ENCODE results near the gene POLDIP2. TPM values are rescaled to one million over a fixed set of nuclear protein-coding genes. Genes with fewer than 3 reads are reported as not detected.
A peak's percentile ranks its signal among the peaks of the same experiment; 100 is the strongest.

The POLDIP2 gene
- total and polyA plus RNA-seq, 11 donors = 97.8 to 194 (median 163) TPM

GRCh38 chr17:28345419-28346198 is 11.7 kb downstream of the POLDIP2 start:
- intact Hi-C loops (cut with DNase I) = no loop called here

DNA sequence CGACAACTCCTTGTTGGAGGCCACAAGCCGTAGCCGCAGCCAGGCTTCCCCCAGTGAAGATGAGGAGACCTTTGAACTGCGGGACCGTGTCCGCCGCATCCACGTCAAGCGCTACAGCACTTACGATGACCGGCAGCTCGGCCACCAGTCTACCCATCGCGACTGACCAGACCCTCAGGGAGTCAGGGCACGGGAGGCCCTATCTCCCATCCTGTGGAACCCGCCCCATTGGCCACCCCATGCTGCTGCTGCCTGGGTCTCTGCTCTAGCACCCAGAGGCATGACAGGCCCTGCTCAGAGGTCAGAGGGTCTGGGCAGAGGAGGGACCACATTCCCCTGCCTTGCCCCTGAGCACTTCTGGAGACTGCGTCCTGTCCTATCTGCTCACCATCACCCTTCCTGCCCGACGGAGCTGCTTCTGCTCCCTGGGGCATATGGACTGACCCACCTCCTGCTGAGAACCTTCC is 12.9 kb downstream of the POLDIP2 start:
- H3K9me3 ChIP-seq = no peaks in the 10 kb centered on the region
- WGBS, 4 donors = 79 to 90% (median 84%) methylated on average over 12 to 19 of the region's 19 CpGs
- H3K27me3 ChIP-seq = no peaks in the 10 kb centered on the region
- H3K4me1 ChIP-seq = peaks cover 0 to 62% (median 35%) of the 10 kb centered on the region in 12 donors
- H3K4me3 ChIP-seq = no peak overlapping the region
- H3K36me3 ChIP-seq = peaks cover 4 to 100% (median 96%) of the 10 kb centered on the region in 9 donors
- intact Hi-C loops (cut with DNase I) = no loop called here
- ATAC-seq (peak in 1 of 4 donors; percentile 2), DNase-seq (no peak)
- TF ChIP-seq CTCF (IDR thresholded peaks at IDR 0.05) (no peak), POLR2A (IDR thresholded peaks at IDR 0.05) (no peak)
- H3K27ac ChIP-seq = peak overlapping the region in 3 of 12 donors; percentile 4 to 64 (median 29)

More at GRCh38 chr17:28345419-28346198, 11.7 kb downstream of the POLDIP2 start:
- H3K27me3 ChIP-seq = no peaks in the 10 kb centered on the region
- peak in 4 of 5 donors; percentile 45 to 75 (median 67) for DNase-seq
- H3K4me3 ChIP-seq = no peak overlapping the region
- H3K4me1 ChIP-seq = peaks cover 0 to 53% (median 28%) of the 10 kb centered on the region in 12 donors
- H3K9me3 ChIP-seq = no peaks in the 10 kb centered on the region
- peak overlapping the region in 10 of 12 donors; percentile 8 to 68 (median 35) for H3K27ac ChIP-seq
- H3K36me3 ChIP-seq = peaks cover 4 to 100% (median 96%) of the 10 kb centered on the region in 9 donors
- 45 to 52% (median 48%) methylated on average over 13 of the region's 13 CpGs for WGBS, 4 donors
- TF ChIP-seq POLR2A (IDR thresholded peaks at IDR 0.05) (no peak), CTCF (IDR thresholded peaks at IDR 0.05) (no peak)
- ATAC-seq = peak; percentile 56 to 71 (median 64)

DNA sequence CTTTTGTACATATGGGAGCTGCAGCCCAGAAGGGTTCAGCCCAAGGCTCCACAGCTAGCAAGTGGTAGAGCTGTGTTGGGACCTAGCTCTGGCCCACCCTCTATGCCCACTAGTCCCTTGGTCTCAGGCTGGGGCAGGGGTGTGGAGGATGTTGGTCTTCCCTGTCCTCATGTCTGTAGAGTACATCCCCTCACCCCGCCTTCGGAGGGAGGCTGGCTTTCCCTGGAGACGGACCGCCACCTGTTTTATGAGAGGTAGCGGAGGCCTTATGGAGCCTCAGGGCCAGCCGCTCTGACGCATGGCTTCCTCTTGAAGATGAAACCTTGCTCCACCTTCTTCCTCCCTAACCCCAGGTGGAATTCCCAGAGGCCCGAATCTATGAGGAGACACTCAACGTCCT is 13.3 kb downstream of the POLDIP2 start:
- H3K4me3 ChIP-seq = no peak overlapping the region
- H3K9me3 ChIP-seq = no peaks in the 10 kb centered on the region
- no peak overlapping the region for H3K27ac ChIP-seq
- 77 to 82% (median 80%) methylated on average over 9 of the region's 9 CpGs for WGBS, 4 donors
- peaks cover 4 to 99% (median 93%) of the 10 kb centered on the region in 9 donors for H3K36me3 ChIP-seq
- peaks cover 0 to 66% (median 39%) of the 10 kb centered on the region in 12 donors for H3K4me1 ChIP-seq
- peak in 1 of 4 donors; percentile 4 for ATAC-seq
- intact Hi-C loops (cut with DNase I) = no loop called here
- no peak for TF ChIP-seq POLR2A (IDR thresholded peaks at IDR 0.05)
- no peak for TF ChIP-seq CTCF (IDR thresholded peaks at IDR 0.05)
- H3K27me3 ChIP-seq = no peaks in the 10 kb centered on the region
- DNase-seq = no peak

GRCh38 chr17:28343491-28343932 is 13.8 kb downstream of the POLDIP2 start:
- 61 to 67% (median 65%) methylated on average over 8 to 10 of the region's 10 CpGs for WGBS, 4 donors
- TF ChIP-seq CTCF (IDR thresholded peaks at IDR 0.05) = no peak
- no peak for TF ChIP-seq POLR2A (IDR thresholded peaks at IDR 0.05)
- peaks cover 0 to 71% (median 43%) of the 10 kb centered on the region in 12 donors for H3K4me1 ChIP-seq
- intact Hi-C loops (cut with DNase I) = no loop called here
- H3K9me3 ChIP-seq = no peaks in the 10 kb centered on the region
- ATAC-seq = no peak
- H3K36me3 ChIP-seq = peaks cover 4 to 94% (median 88%) of the 10 kb centered on the region in 9 donors
- no peak overlapping the region for H3K4me3 ChIP-seq
- no peaks in the 10 kb centered on the region for H3K27me3 ChIP-seq
- no peak overlapping the region for H3K27ac ChIP-seq
- DNase-seq = no peak

Measured in heart left ventricle (tissue), 16 donors.